Liver (tissue), 9 donors: ENCODE measurements around the gene RNF151. TPM values are rescaled to one million over a fixed set of nuclear protein-coding genes. Genes with fewer than 3 reads are reported as not detected.

Experiments
- DNase-seq: peaks from one replicate; pipeline ENCODE4 v3.0.0-alpha.2; 2017; ENCODE audit warnings: low spot score
- H3K27ac ChIP-seq, 2 donors: one replicate each; pipeline ENCODE4 v1.7.0; 2013; ENCODE audit warnings: inconsistent platforms in 2 of 2, low read length in 2 of 2, control low read depth in 1 of 2, low read depth in 1 of 2, mild to moderate bottlenecking in 1 of 2
- H3K27me3 ChIP-seq, 4 donors: one replicate each; pipeline versions ENCODE4 v1.6.1 to v1.7.0; 2013; ENCODE audit warnings: low read length in 3 of 4, inconsistent platforms in 1 of 4, mild to moderate bottlenecking in 1 of 4, moderate library complexity in 1 of 4; ENCODE audit not compliant: control insufficient read depth in 4 of 4, insufficient read depth in 4 of 4
- H3K36me3 ChIP-seq, 4 donors: one replicate each; pipeline versions ENCODE4 v1.6.1 to v1.7.0; 2013; ENCODE audit warnings: low read length in 3 of 4, mild to moderate bottlenecking in 3 of 4, low read depth in 1 of 4, moderate library complexity in 1 of 4; ENCODE audit not compliant: control insufficient read depth in 4 of 4, insufficient read depth in 3 of 4
- H3K4me1 ChIP-seq, 4 donors: one replicate each; pipeline versions ENCODE4 v1.6.1 to v1.7.0; 2013; ENCODE audit warnings: low read length in 3 of 4, mild to moderate bottlenecking in 3 of 4, moderate library complexity in 1 of 4; ENCODE audit not compliant: control insufficient read depth in 4 of 4, insufficient read depth in 4 of 4
- H3K4me3 ChIP-seq, 3 donors: one replicate each; pipeline versions ENCODE4 v1.6.1 to v1.7.0; 2013; ENCODE audit warnings: low read length in 3 of 3, control low read depth in 1 of 3, low read depth in 1 of 3, mild to moderate bottlenecking in 1 of 3
- H3K9ac ChIP-seq, 2 donors: one replicate each; pipeline ENCODE4 v1.7.0; 2013; ENCODE audit warnings: low read length in 2 of 2, mild to moderate bottlenecking in 2 of 2, moderate library complexity in 2 of 2, control low read depth in 1 of 2, low read depth in 1 of 2
- H3K9me3 ChIP-seq, 4 donors: one replicate each; pipeline versions ENCODE4 v1.6.1 to v1.7.0; 2013; ENCODE audit warnings: low read length in 3 of 4; ENCODE audit not compliant: control insufficient read depth in 4 of 4
- ATF3 ChIP-seq: IDR thresholded peaks from 2 replicates; pipeline ENCODE4 v1.6.1; 2016; ENCODE audit warnings: antibody characterized with exemption
- EGR1 ChIP-seq, 2 donors: IDR thresholded peaks; 2 replicates each; pipeline ENCODE4 v1.6.1; 2016 to 2018; ENCODE audit warnings: antibody characterized with exemption in 2 of 2, low read depth in 2 of 2
- FOXA1 ChIP-seq: IDR thresholded peaks from 2 replicates; pipeline ENCODE4 v1.6.1; 2016; ENCODE audit warnings: antibody characterized with exemption
- FOXA2 ChIP-seq: IDR thresholded peaks from 2 replicates; pipeline ENCODE4 v1.6.1; 2016; ENCODE audit warnings: antibody characterized with exemption
- GABPA ChIP-seq, 2 donors: IDR thresholded peaks in 1 of 2; conservative IDR thresholded peaks in 1 of 2; 2 replicates each; pipeline ENCODE4 v1.6.1; 2016; ENCODE audit warnings: antibody characterized with exemption in 2 of 2, mild to moderate bottlenecking in 1 of 2, moderate library complexity in 1 of 2
- HNF4A ChIP-seq, 2 donors: conservative IDR thresholded peaks; 2 replicates each; pipeline ENCODE4 v1.6.1; 2016; ENCODE audit warnings: antibody characterized with exemption in 2 of 2, mild to moderate bottlenecking in 2 of 2
- HNF4G ChIP-seq: IDR thresholded peaks from 2 replicates; pipeline ENCODE4 v1.6.1; 2016; ENCODE audit warnings: antibody characterized with exemption
- JUND ChIP-seq, 2 donors: IDR thresholded peaks; 2 replicates each; pipeline ENCODE4 v1.6.1; 2016; ENCODE audit warnings: antibody characterized with exemption in 2 of 2
- NR2F2 ChIP-seq: IDR thresholded peaks from 2 replicates; pipeline ENCODE4 v1.6.1; 2016; ENCODE audit warnings: antibody characterized with exemption
- RAD21 ChIP-seq, 2 donors: IDR thresholded peaks; 2 replicates each; pipeline ENCODE4 v1.6.1; 2016; ENCODE audit warnings: antibody characterized with exemption in 2 of 2, mild to moderate bottlenecking in 2 of 2
- REST ChIP-seq: IDR thresholded peaks from 2 replicates; pipeline ENCODE4 v1.6.1; 2016; ENCODE audit warnings: antibody characterized with exemption, mild to moderate bottlenecking
- RXRA ChIP-seq, 2 donors: IDR thresholded peaks; 2 replicates each; pipeline ENCODE4 v1.6.1; 2017 to 2018; ENCODE audit warnings: antibody characterized with exemption in 2 of 2, mild to moderate bottlenecking in 1 of 2
- SP1 ChIP-seq: IDR thresholded peaks from 2 replicates; pipeline ENCODE4 v1.6.1; 2018; ENCODE audit warnings: antibody characterized with exemption, mild to moderate bottlenecking
- TAF1 ChIP-seq: conservative IDR thresholded peaks from 2 replicates; pipeline ENCODE4 v1.6.1; 2016; ENCODE audit warnings: antibody characterized with exemption, mild to moderate bottlenecking
- YY1 ChIP-seq: IDR thresholded peaks from 2 replicates; pipeline ENCODE4 v1.6.1; 2016; ENCODE audit warnings: antibody characterized with exemption, mild to moderate bottlenecking
- WGBS: extraction: QIAGEN DNeasy Blood & Tissue Kit; methylation state at CpG from one replicate; pipeline ENCODE4 v1.1.7; 2013; 5-methylcytosine and 5-hydroxymethylcytosine counted together
- polyA plus RNA-seq, 2 donors: library from polyadenylated mRNA; stranded (reverse) in 1 of 2; unstranded in 1 of 2; fragments of 200-250 nt in 1 of 2; fragments of >200 nt in 1 of 2; fragmentation: Nextera tagmentation in 1 of 2; extraction: Ambion mirVana in 1 of 2; gene quantifications; one replicate each; pipeline versions ENCODE4 v1.2.1 to v1.2.3, GENCODE V29; 2013 to 2015
- total RNA-seq, 2 donors: library from RNA; depleted of rRNA; stranded (reverse); fragments of >200 nt; gene quantifications; one replicate each; pipeline ENCODE4 v1.2.3, GENCODE V29; 2014
- TF ChIP-seq, protein P1 (sequence below): fragments of 150-350 bp; IDR thresholded peaks from 2 replicates; pipeline ENCODE4 v1.5.1; 2017; ENCODE audit warnings: improper control_type of control experiment, low read depth, low read length; ENCODE audit not compliant: missing input control
- TF ChIP-seq, protein P2 (sequence below): IDR thresholded peaks from 2 replicates; pipeline ENCODE4 v1.6.1; 2016; ENCODE audit warnings: antibody characterized with exemption
- TF ChIP-seq, protein P3 (sequence below): IDR thresholded peaks from 2 replicates; pipeline ENCODE4 v1.6.1; 2016; ENCODE audit warnings: antibody characterized with exemption
- donor health status: healthy.
- donor health status: healthy.
- donor health status: healthy.
- donor health status: healthy.
- donor health status: healthy.

The RNF151 gene
- total and polyA plus RNA-seq, 4 donors: not detected

DNA sequence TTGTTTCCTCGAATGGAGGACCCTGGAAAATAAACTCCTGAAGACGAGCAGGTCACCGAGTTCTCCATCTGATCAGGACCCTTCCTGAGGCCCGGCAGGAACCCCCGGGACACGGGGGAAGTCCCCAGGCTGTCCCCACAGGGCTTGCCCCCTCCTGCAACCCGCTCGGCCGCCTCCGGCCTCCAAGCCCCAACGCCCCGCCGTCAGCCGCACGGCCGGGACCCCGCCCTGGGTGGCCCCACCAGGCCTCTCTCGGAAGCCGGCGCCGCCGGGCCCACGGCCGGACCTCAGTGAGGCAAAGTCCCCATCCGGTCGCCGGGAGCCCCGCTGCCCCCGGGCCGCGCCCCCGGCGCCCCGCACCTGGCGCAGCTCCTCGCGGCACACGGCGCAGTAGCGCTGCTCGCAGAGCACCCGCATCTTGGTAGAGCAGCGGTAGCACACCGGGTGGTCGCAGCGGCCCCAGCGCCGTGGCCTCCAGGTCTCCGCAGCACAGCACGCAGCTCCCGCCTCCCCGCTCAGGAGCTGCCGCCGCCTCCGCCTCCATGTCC, 42.6 kb downstream of the RNF151 start:
- under 1% methylated on average over 55 of the region's 55 CpGs for WGBS
- peak overlapping the region; percentile 60 to 78 for H3K27ac ChIP-seq
- no peak for TF ChIP-seq REST
- peak overlapping the region; percentile 75 to 93 (median 80) for H3K4me3 ChIP-seq
- H3K36me3 ChIP-seq: peaks cover 0 to 2% (median 0%) of the 10 kb centered on the region in 4 donors
- no peaks in the 10 kb centered on the region for H3K9me3 ChIP-seq
- H3K4me1 ChIP-seq: peaks cover 34 to 51% (median 46%) of the 10 kb centered on the region in 4 donors
- H3K27me3 ChIP-seq: no peaks in the 10 kb centered on the region
- DNase-seq: no peak
- H3K9ac ChIP-seq: peak overlapping the region; percentile 41 to 79

- peaks cover 26 to 44% (median 38%) of the 10 kb centered on the region in 4 donors for H3K4me1 ChIP-seq
These were observed 43.3 kb downstream of the RNF151 start, which contains the start of gene ZNF598 for GRCh38 chr16:2009791-2010510. Gene ZNF598 (minus strand): TSS chr16:2009821.

More at GRCh38 chr16:2009791-2010510, 43.3 kb downstream of the RNF151 start, which contains the start of gene ZNF598:
- Histone ChIP-seq H3K27ac (peak within 1 kb of the TSS; percentile 77 to 79), H3K4me3 (peak within 1 kb of the TSS; percentile 85 to 93 (median 90)), H3K9ac (peak within 1 kb of the TSS; percentile 79 to 97), H3K36me3 (peaks cover 0 to 2% (median 0%) of the 10 kb centered on the region in 4 donors), H3K9me3 (no peaks in the 10 kb centered on the region), H3K27me3 (no peaks in the 10 kb centered on the region)
- WGBS: 5% methylated on average over 52 of the region's 52 CpGs
- DNase-seq: peak; percentile 84
- no peak for TF ChIP-seq REST
- TF ChIP-seq YY1: peak; percentile 35
- TF ChIP-seq RXRA (IDR thresholded peaks at IDR 0.05): no peak
- TF ChIP-seq JUND (IDR thresholded peaks at IDR 0.05): no peak
- TF ChIP-seq, protein P1, sequence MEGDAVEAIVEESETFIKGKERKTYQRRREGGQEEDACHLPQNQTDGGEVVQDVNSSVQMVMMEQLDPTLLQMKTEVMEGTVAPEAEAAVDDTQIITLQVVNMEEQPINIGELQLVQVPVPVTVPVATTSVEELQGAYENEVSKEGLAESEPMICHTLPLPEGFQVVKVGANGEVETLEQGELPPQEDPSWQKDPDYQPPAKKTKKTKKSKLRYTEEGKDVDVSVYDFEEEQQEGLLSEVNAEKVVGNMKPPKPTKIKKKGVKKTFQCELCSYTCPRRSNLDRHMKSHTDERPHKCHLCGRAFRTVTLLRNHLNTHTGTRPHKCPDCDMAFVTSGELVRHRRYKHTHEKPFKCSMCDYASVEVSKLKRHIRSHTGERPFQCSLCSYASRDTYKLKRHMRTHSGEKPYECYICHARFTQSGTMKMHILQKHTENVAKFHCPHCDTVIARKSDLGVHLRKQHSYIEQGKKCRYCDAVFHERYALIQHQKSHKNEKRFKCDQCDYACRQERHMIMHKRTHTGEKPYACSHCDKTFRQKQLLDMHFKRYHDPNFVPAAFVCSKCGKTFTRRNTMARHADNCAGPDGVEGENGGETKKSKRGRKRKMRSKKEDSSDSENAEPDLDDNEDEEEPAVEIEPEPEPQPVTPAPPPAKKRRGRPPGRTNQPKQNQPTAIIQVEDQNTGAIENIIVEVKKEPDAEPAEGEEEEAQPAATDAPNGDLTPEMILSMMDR: no peak
- no peak for TF ChIP-seq NR2F2
- TF ChIP-seq TAF1: no peak
- no peak for TF ChIP-seq ATF3
- TF ChIP-seq, protein P2, sequence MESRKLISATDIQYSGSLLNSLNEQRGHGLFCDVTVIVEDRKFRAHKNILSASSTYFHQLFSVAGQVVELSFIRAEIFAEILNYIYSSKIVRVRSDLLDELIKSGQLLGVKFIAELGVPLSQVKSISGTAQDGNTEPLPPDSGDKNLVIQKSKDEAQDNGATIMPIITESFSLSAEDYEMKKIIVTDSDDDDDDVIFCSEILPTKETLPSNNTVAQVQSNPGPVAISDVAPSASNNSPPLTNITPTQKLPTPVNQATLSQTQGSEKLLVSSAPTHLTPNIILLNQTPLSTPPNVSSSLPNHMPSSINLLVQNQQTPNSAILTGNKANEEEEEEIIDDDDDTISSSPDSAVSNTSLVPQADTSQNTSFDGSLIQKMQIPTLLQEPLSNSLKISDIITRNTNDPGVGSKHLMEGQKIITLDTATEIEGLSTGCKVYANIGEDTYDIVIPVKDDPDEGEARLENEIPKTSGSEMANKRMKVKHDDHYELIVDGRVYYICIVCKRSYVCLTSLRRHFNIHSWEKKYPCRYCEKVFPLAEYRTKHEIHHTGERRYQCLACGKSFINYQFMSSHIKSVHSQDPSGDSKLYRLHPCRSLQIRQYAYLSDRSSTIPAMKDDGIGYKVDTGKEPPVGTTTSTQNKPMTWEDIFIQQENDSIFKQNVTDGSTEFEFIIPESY: no peak
- peak in 1 of 2 donors; percentile 87 for TF ChIP-seq GABPA (IDR thresholded peaks at IDR 0.05 in 1 of 2, conservative IDR thresholded peaks at IDR 0.05 in 1 of 2)
- no peak for TF ChIP-seq EGR1 (IDR thresholded peaks at IDR 0.05; ENCODE audit: low read depth in 2 of 2)
- TF ChIP-seq RAD21 (IDR thresholded peaks at IDR 0.05): no peak
- TF ChIP-seq FOXA2: no peak
- no peak for TF ChIP-seq HNF4A (conservative IDR thresholded peaks at IDR 0.05)
- TF ChIP-seq, protein P3, sequence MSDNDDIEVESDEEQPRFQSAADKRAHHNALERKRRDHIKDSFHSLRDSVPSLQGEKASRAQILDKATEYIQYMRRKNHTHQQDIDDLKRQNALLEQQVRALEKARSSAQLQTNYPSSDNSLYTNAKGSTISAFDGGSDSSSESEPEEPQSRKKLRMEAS: no peak
- no peak for TF ChIP-seq FOXA1
- TF ChIP-seq HNF4G: no peak
- peak; percentile 7 for TF ChIP-seq SP1
